Ectodermal cell (in vitro differentiated cells): ENCODE results near the gene CARD14.

Experiments used
- H3K27ac ChIP-seq: 2 replicates; pipeline ENCODE4 v1.7.0; 2013; ENCODE audit warnings: mild to moderate bottlenecking, low read depth, low read length; ENCODE audit not compliant: insufficient read depth, poor library complexity, severe bottlenecking
- H3K27me3 ChIP-seq: 2 replicates; pipeline ENCODE4 v1.7.0; 2013; ENCODE audit warnings: mild to moderate bottlenecking, low read length; ENCODE audit not compliant: insufficient read depth, control insufficient read depth, poor library complexity, severe bottlenecking
- H3K36me3 ChIP-seq: one replicate; pipeline ENCODE4 v1.7.0; 2013; ENCODE audit warnings: low read length; ENCODE audit not compliant: control insufficient read depth, insufficient read depth
- H3K4me1 ChIP-seq: one replicate; pipeline ENCODE4 v1.7.0; 2013; ENCODE audit warnings: low read length; ENCODE audit not compliant: control insufficient read depth, insufficient read depth
- H3K4me3 ChIP-seq: 2 replicates; pipeline ENCODE4 v1.7.0; 2013; ENCODE audit warnings: low read depth, low read length, control low read depth; ENCODE audit not compliant: insufficient read depth
- H3K9me3 ChIP-seq: 2 replicates; pipeline ENCODE4 v1.7.0; 2013; ENCODE audit warnings: mild to moderate bottlenecking, low read length, moderate library complexity; ENCODE audit not compliant: control insufficient read depth
- WGBS, 2 experiments: methylation state at CpG; one replicate each; pipeline ENCODE4 v1.1.7; 2013; ENCODE audit warnings: missing lambda C conversion rate in 2 of 2; 5-methylcytosine and 5-hydroxymethylcytosine counted together

Gene CARD14

DNA sequence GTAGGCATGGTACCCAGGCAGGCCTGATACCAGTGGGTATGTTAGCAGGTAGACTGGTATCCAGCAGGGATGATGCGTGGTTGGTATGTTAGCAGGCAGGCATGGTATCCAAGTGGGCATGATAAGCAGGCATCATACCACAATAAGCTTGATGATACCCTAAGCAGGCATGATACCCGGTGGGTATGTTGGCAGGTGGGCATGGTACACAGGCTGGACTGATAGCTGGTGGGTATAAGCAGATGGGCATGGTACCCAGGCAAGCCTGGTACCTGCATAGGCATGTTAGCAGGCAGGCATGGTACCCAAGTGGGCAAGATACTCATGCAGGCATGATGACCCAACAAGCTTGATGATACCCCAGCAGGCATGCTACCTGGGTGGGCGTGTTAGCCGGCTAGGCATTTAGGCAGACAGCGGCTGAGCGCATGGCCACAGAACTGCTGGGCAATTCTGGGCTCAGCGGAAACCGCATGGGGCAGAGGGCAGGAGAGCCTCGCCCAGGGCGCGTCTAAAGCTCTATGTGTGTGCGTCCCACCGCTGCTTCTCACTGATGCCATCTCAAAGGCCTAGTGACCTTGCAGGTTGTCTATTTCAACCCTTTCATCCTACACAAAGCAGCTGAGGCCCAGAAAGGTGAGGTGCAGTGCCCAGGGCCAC is 48.0 kb downstream of the CARD14 start:
- Histone ChIP-seq H3K4me3 (no peak overlapping the region), H3K27me3 (no peaks in the 10 kb centered on the region), H3K9me3 (no peaks in the 10 kb centered on the region), H3K27ac (no peak overlapping the region), H3K36me3 (no peaks in the 10 kb centered on the region), H3K4me1 (peaks cover 6% of the 10 kb centered on the region)
- WGBS, 2 experiments, result 96 to 97% methylated on average over 13 of the region's 13 CpGs

- WGBS, 2 experiments, result 89 to 90% methylated on average over 7 of the region's 7 CpGs
- H3K4me3 ChIP-seq, result no peak overlapping the region
- no peak overlapping the region for H3K27ac ChIP-seq
- no peaks in the 10 kb centered on the region for H3K27me3 ChIP-seq
- H3K9me3 ChIP-seq, result no peaks in the 10 kb centered on the region
- no peaks in the 10 kb centered on the region for H3K36me3 ChIP-seq
- H3K4me1 ChIP-seq, result peaks cover 6% of the 10 kb centered on the region
These were observed 48.6 kb downstream of the CARD14 start for GRCh38 chr17:80218391-80218790.

- H3K27ac ChIP-seq, result no peak overlapping the region
- no peaks in the 10 kb centered on the region for H3K9me3 ChIP-seq
- peak overlapping the region; percentile 74 for H3K4me3 ChIP-seq
- H3K4me1 ChIP-seq, result peaks cover 6% of the 10 kb centered on the region
- H3K27me3 ChIP-seq, result no peaks in the 10 kb centered on the region
- no peaks in the 10 kb centered on the region for H3K36me3 ChIP-seq
- WGBS, 2 experiments, result 70 to 72% methylated on average over 15 of the region's 15 CpGs
These were observed 49.4 kb downstream of the CARD14 start for GRCh38 chr17:80219013-80219762.

GRCh38 chr17:80219763-80220053 is 49.9 kb downstream of the CARD14 start:
- Histone ChIP-seq H3K4me3 (peak overlapping the region; percentile 74), H3K9me3 (no peaks in the 10 kb centered on the region), H3K27me3 (no peaks in the 10 kb centered on the region), H3K4me1 (peaks cover 8% of the 10 kb centered on the region), H3K27ac (no peak overlapping the region), H3K36me3 (no peaks in the 10 kb centered on the region)
- 5 to 8% methylated on average over 5 of the region's 5 CpGs for WGBS, 2 experiments

DNA sequence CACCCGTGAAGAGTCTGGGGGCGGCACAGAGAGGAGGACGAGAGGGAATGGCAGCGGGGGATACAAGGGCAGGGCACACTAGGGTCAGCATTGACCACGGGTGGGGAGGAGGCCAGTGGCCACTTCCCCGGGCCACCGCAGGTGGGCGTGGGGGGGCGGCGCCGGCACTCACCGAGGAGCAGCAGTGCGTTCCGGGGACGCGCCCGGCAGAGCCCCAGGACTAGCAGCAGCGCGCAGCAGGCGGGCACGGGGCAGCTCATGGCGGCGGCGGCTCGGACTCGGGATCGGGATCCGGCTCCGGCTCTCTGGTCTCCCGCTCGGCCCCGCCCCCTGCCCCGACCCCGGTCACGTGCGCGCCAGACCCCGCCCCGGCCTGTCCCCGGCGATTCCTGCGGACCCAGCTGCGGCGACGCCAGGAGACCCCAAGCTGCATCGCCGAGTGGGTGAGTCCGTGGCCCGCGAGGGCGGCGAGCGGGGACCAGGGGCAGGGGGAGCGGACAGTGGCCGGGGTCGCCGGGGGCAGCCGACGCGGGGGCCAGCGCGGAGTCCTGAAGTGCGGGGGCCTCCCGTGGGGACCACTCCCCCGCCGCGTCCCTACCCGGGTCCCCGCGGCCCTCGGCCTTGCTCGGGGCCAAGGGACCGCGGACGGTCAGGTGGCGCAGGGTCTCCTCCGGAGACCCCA is 50.4 kb downstream of the CARD14 start, which contains the start of the genes SGSH and SLC26A11:
SGSH (minus strand) TSS at position 280 of the 682 bp plus-strand sequence; CDS start at position 260, 20 bp downstream.
SLC26A11 (plus strand) TSS at position 374 of the 682 bp plus-strand sequence. CDS start 1,134 bp downstream, outside the sequence.
- 1% methylated on average over 77 of the region's 77 CpGs for WGBS, 2 experiments
- no peaks in the 10 kb centered on the region for H3K9me3 ChIP-seq
- no peak within 1 kb of the TSS for H3K27ac ChIP-seq

DNA sequence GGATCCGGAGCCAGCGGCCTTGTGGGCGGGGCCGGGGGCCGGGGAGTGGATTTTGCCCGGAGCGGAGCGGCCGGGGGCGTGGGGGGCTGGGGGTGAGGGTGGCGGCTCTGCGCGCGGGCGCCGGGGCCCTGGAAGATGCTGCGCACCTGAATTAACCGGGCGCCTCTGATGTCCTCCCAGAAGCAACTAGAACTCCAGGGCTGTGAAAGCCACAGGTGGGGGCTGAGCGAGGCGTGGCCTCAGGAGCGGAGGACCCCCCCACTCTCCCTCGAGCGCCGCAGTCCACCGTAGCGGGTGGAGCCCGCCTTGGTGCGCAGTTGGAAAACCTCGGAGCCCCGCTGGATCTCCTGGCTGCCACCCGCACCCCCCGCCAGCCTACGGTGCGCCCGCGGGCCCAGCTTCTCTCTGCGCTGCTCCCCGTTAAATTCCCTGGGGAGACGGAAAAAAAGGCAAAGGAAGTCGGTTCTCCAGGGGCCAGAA is 50.9 kb downstream of the CARD14 start:
- Histone ChIP-seq H3K27ac (no peak overlapping the region), H3K4me1 (peaks cover 15% of the 10 kb centered on the region), H3K4me3 (peak overlapping the region; percentile 74), H3K27me3 (no peaks in the 10 kb centered on the region), H3K9me3 (no peaks in the 10 kb centered on the region), H3K36me3 (no peaks in the 10 kb centered on the region)
- 2 to 3% methylated on average over 41 of the region's 41 CpGs for WGBS, 2 experiments

More for the DNA sequence above, 50.4 kb downstream of the CARD14 start, which contains the start of the genes SGSH and SLC26A11:
- no peaks in the 10 kb centered on the region for H3K36me3 ChIP-seq
- peaks cover 9% of the 10 kb centered on the region for H3K4me1 ChIP-seq
- H3K27me3 ChIP-seq, result no peaks in the 10 kb centered on the region
- H3K4me3 ChIP-seq, result peak within 1 kb of the TSS; percentile 74

DNA sequence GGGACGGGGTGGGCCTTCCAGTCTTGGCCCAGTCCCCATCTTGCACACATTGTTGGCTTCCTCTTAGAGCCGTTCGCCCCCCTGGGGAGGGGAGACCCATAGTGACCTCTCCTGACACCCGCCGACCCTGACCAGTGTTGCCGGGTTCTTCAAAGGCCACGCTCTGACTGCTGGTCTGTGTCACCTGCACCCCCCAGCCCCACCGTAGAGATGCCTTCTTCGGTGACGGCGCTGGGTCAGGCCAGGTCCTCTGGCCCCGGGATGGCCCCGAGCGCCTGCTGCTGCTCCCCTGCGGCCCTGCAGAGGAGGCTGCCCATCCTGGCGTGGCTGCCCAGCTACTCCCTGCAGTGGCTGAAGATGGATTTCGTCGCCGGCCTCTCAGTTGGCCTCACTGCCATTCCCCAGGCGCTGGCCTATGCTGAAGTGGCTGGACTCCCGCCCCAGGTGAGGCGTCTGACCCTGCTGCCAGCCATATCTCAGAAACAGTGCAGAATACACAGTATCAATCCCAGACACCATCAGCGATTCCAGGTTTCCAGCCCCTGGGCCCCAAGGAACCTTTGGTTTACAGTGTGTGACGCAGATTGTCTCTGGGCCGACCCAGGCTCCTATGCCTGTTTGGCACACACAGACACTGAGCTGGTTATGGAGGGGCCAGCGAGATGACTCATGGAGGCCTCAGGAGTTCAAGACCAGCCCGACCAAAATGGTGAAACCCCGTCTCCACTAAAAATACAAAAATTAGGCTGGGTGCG is 51.7 kb downstream of the CARD14 start:
- Histone ChIP-seq H3K9me3 (no peaks in the 10 kb centered on the region), H3K36me3 (no peaks in the 10 kb centered on the region), H3K4me3 (peak overlapping the region; percentile 74), H3K27me3 (no peaks in the 10 kb centered on the region), H3K27ac (no peak overlapping the region), H3K4me1 (peaks cover 15% of the 10 kb centered on the region)
- 86 to 87% methylated on average over 29 of the region's 29 CpGs for WGBS, 2 experiments

DNA sequence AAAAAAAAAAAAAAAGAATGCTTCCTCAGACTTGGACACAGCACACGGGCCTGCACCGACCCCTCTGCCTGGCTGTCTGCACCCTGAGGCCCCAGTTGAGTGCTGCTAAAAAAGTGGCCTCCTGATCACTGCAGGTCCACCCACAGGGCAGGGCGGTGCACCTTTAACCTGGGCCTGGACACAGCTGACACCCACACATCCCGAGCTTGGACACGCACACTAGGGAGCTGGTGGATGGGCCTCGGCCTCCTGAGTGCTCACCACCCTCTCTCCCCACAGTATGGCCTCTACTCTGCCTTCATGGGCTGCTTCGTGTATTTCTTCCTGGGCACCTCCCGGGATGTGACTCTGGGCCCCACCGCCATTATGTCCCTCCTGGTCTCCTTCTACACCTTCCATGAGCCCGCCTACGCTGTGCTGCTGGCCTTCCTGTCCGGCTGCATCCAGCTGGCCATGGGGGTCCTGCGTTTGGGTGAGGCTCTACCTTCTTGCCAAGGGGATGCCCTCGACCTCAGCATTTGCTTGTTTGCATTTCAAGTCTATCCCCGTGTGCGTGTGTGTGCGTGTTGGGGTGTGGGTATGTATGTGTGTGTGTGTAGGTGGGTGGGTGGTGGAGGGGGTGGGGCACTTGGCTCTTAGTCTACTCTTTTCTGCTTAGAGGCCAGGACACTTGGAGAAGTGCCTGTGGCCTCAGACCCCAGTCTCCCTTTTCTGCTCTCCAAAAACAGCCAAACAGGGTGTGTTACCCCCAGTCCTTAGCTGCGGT is 52.7 kb downstream of the CARD14 start:
- no peak overlapping the region for H3K4me3 ChIP-seq
- H3K27me3 ChIP-seq, result no peaks in the 10 kb centered on the region
- 94 to 95% methylated on average over 18 of the region's 18 CpGs for WGBS, 2 experiments
- H3K36me3 ChIP-seq, result no peaks in the 10 kb centered on the region
- peaks cover 15% of the 10 kb centered on the region for H3K4me1 ChIP-seq
- no peak overlapping the region for H3K27ac ChIP-seq
- no peaks in the 10 kb centered on the region for H3K9me3 ChIP-seq

DNA sequence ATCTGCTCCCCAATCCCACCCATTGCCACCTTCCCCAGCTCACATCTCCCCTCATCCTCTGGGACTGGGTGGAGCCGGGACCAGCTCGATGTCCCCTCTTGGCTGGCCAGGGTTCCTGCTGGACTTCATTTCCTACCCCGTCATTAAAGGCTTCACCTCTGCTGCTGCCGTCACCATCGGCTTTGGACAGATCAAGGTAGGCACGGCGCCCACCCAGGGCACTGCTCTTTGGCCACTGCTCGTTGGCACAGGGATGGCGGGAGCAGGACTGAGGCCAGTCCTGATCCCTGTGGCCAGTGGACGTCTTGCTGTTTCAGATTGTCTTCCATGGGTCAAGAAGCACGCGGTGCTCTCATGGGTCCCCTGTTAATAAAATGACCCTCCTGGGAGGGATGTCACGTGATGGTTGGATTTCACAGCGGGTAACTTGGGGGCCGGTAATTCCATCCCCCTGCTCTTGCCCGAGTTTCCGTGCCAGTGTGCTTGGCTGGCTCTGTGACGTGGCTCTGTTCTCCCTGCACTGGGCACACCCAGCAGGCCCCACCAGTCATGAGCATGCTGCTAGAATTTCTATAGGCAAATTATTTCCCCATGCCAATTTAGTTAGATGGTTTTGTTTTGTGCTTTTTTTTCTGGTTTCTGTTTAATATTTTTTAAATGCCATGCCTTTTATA is 53.4 kb downstream of the CARD14 start:
- Histone ChIP-seq H3K36me3 (no peaks in the 10 kb centered on the region), H3K27me3 (no peaks in the 10 kb centered on the region), H3K27ac (no peak overlapping the region), H3K4me3 (no peak overlapping the region), H3K4me1 (peaks cover 15% of the 10 kb centered on the region), H3K9me3 (no peaks in the 10 kb centered on the region)
- WGBS, 2 experiments, result 94 to 95% methylated on average over 18 of the region's 18 CpGs
